ENCODE data around the gene NRXN3.

Gene NRXN3

DNA sequence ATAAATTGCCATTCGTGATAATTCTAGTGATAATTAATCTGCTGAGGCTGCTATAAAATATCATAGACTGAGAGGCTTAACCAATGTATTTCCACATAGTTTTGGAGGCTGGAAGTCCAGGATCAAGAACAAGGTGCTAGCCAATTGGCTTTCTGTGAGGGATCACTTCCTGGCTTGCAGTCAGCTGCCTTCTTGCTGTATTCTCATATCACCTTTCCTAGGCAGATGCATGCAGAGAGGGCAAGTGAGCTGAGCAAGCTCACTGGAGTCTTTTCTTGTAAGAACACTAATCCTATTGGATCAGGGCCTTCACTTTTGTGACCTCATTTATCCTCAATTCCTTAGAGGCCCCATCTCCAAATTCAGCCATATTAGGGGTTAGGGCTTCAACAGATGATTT, 1400.5 kb downstream of the NRXN3 start:
- Histone ChIP-seq H3K36me3 (ENCODE audit: insufficient read depth, low read length) (no peaks in the 10 kb centered on the region), H3K4me2 (ENCODE audit: low read length) (no peak overlapping the region), H3K4me3 (ENCODE audit: low read depth, low read length, poor library complexity, severe bottlenecking) (no peak overlapping the region), H3K9ac (ENCODE audit: low read length) (no peak overlapping the region), H3F3A (ENCODE audit: insufficient read depth, low read length) (no peaks in the 10 kb centered on the region), H3K4me1 (ENCODE audit: insufficient read depth, low read length, severe bottlenecking) (no peaks in the 10 kb centered on the region), H3K79me2 (ENCODE audit: insufficient read depth, low read length) (no peaks in the 10 kb centered on the region), H3K27ac (ENCODE audit: low read depth, low read length, poor library complexity, severe bottlenecking) (no peak overlapping the region), H3K9me3 (ENCODE audit: low read length) (no peaks in the 10 kb centered on the region), H2AFZ (ENCODE audit: low read length) (no peak overlapping the region), H4K20me1 (ENCODE audit: insufficient read depth, low read length) (no peaks in the 10 kb centered on the region), H3K9me2 (ENCODE audit: low read depth, low read length) (no peaks in the 10 kb centered on the region), H3K27me3 (ENCODE audit: insufficient read depth, low read length) (no peaks in the 10 kb centered on the region)
- TF ChIP-seq, protein P1, sequence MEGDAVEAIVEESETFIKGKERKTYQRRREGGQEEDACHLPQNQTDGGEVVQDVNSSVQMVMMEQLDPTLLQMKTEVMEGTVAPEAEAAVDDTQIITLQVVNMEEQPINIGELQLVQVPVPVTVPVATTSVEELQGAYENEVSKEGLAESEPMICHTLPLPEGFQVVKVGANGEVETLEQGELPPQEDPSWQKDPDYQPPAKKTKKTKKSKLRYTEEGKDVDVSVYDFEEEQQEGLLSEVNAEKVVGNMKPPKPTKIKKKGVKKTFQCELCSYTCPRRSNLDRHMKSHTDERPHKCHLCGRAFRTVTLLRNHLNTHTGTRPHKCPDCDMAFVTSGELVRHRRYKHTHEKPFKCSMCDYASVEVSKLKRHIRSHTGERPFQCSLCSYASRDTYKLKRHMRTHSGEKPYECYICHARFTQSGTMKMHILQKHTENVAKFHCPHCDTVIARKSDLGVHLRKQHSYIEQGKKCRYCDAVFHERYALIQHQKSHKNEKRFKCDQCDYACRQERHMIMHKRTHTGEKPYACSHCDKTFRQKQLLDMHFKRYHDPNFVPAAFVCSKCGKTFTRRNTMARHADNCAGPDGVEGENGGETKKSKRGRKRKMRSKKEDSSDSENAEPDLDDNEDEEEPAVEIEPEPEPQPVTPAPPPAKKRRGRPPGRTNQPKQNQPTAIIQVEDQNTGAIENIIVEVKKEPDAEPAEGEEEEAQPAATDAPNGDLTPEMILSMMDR (IDR thresholded peaks at IDR 0.05; ENCODE audit: low read length) = no peak
- TF ChIP-seq EZH2 (IDR thresholded peaks at IDR 0.05; ENCODE audit: borderline replicate concordance, low read length) = no peak

DNA sequence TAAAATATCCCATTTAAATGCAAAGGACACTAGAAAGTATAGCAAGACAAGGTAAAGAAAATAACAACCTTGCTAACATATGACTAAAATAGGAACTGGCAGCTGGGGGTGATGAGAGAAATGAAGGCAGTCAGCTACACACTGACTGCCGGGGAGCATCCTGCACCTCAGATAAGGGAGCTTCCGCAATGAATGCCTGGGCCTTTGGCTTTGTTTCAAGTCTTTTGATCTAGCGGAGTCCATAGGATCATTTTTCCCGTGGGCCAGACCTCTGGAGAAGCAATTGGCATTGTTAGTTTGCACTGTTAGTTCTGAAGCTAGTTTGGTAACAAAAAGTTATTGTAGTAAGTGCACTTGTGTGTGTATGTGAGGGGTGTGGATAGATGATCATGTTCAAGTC, 1401.2 kb downstream of the NRXN3 start:
- no peak overlapping the region for H2AFZ ChIP-seq (ENCODE audit: low read length)
- H4K20me1 ChIP-seq (ENCODE audit: insufficient read depth, low read length) = no peaks in the 10 kb centered on the region
- no peaks in the 10 kb centered on the region for H3K4me1 ChIP-seq (ENCODE audit: insufficient read depth, low read length, severe bottlenecking)
- no peak overlapping the region for H3K4me3 ChIP-seq (ENCODE audit: low read depth, low read length, poor library complexity, severe bottlenecking)
- H3K79me2 ChIP-seq (ENCODE audit: insufficient read depth, low read length) = no peaks in the 10 kb centered on the region
- H3K9ac ChIP-seq (ENCODE audit: low read length) = no peak overlapping the region
- H3K27me3 ChIP-seq (ENCODE audit: insufficient read depth, low read length) = no peaks in the 10 kb centered on the region
- no peak overlapping the region for H3K4me2 ChIP-seq (ENCODE audit: low read length)
- TF ChIP-seq EZH2 (IDR thresholded peaks at IDR 0.05; ENCODE audit: borderline replicate concordance, low read length) = no peak
- TF ChIP-seq, protein P1 (IDR thresholded peaks at IDR 0.05; ENCODE audit: low read length) = no peak
- no peak overlapping the region for H3K27ac ChIP-seq (ENCODE audit: low read depth, low read length, poor library complexity, severe bottlenecking)
- no peaks in the 10 kb centered on the region for H3K36me3 ChIP-seq (ENCODE audit: insufficient read depth, low read length)
- no peaks in the 10 kb centered on the region for H3K9me2 ChIP-seq (ENCODE audit: low read depth, low read length)
- H3K9me3 ChIP-seq (ENCODE audit: low read length) = no peaks in the 10 kb centered on the region
- H3F3A ChIP-seq (ENCODE audit: insufficient read depth, low read length) = no peaks in the 10 kb centered on the region

DNA sequence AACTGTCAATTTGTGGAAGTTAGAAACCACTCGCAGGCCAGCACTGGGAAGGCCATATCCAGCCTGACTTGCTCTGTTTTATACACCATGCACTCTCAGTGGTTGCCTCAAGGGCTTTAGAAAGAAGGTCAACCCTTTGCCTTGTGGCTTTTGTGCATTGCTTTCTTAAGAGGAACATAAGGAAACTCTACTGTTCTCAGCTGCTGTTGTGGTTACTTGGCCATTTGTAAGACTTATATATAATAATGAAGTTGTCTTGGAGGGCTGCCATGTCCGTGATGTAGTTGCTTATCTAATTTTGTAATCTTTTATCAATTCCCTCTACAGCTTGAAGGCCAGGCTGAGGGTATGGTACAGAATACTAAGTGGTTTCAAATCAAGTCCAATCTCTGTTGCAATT, 1403.3 kb downstream of the NRXN3 start:
- TF ChIP-seq EZH2 (IDR thresholded peaks at IDR 0.05; ENCODE audit: borderline replicate concordance, low read length) = no peak
- TF ChIP-seq, protein P1 (IDR thresholded peaks at IDR 0.05; ENCODE audit: low read length) = no peak

More for the DNA sequence above, 1403.3 kb downstream of the NRXN3 start:
- no peak overlapping the region for H3K4me2 ChIP-seq (ENCODE audit: low read length)
- H4K20me1 ChIP-seq (ENCODE audit: insufficient read depth, low read length) = no peaks in the 10 kb centered on the region
- no peaks in the 10 kb centered on the region for H3K4me1 ChIP-seq (ENCODE audit: insufficient read depth, low read length, severe bottlenecking)
- no peak overlapping the region for H3K27ac ChIP-seq (ENCODE audit: low read depth, low read length, poor library complexity, severe bottlenecking)
- H3K9me3 ChIP-seq (ENCODE audit: low read length) = no peaks in the 10 kb centered on the region
- no peaks in the 10 kb centered on the region for H3K9me2 ChIP-seq (ENCODE audit: low read depth, low read length)
- H2AFZ ChIP-seq (ENCODE audit: low read length) = no peak overlapping the region
- no peak overlapping the region for H3K4me3 ChIP-seq (ENCODE audit: low read depth, low read length, poor library complexity, severe bottlenecking)
- H3F3A ChIP-seq (ENCODE audit: insufficient read depth, low read length) = no peaks in the 10 kb centered on the region
- no peaks in the 10 kb centered on the region for H3K27me3 ChIP-seq (ENCODE audit: insufficient read depth, low read length)
- H3K36me3 ChIP-seq (ENCODE audit: insufficient read depth, low read length) = no peaks in the 10 kb centered on the region
- H3K9ac ChIP-seq (ENCODE audit: low read length) = no peak overlapping the region
- H3K79me2 ChIP-seq (ENCODE audit: insufficient read depth, low read length) = no peaks in the 10 kb centered on the region

All from OCI-LY1 (cell line).